ENCODE measurements around the gene SPP2.

SPP2 gene

DNA sequence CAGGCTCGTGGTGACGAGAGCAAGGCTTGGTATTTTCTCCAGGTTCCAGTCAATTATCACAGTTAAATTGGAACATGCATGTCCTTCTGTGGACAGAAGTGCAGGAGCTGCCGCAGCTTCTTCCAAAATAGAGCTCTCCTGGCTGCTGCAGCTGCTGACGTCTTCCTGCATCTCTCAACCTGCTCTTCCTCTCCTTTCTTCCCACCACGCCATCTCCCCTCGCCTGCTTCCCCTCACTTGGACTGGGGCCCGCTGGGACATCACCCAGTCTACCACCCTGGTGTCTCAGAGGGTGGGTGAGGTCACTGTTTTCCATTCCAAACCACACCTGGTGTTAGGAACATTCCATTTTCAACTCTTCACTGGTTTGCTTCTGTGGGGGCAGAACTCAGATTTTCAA lies 41.4 kb downstream of the SPP2 start:
- peaks cover 3% of the 10 kb centered on the region for H3K27me3 Mint-ChIP-seq
- intact Hi-C loops (cut with micrococcal nuclease) = no loop called here
- no peak overlapping the region for H3K27ac Mint-ChIP-seq
- no peak overlapping the region for H3K4me3 Mint-ChIP-seq
- H3K4me1 Mint-ChIP-seq (ENCODE audit: low read depth) = no peaks in the 10 kb centered on the region
- no peaks in the 10 kb centered on the region for H3K36me3 Mint-ChIP-seq (ENCODE audit: low read depth)
- no peaks in the 10 kb centered on the region for H3K9me3 Mint-ChIP-seq

DNA sequence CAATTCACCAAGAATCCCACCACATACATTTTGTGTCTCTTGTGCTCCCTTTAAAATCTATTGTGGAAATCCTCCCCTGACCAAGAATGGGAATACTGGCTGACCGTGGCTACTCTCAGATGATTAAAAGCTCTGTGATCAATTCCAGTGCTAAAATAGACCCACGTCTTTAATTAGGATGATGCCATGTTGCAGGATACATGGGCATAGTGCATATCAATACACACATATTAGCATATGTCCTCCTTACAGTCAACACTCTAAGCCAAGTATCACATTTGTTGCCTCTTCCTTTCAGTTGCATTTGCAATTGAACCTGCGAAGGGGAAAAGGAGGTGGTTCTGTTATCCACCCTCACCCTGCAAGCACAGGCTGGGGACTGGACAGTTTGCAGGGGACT lies 41.8 kb downstream of the SPP2 start:
- no peaks in the 10 kb centered on the region for H3K9me3 Mint-ChIP-seq
- H3K27ac Mint-ChIP-seq = no peak overlapping the region
- intact Hi-C loops (cut with micrococcal nuclease) = no loop called here
- no peak overlapping the region for H3K4me3 Mint-ChIP-seq
- H3K27me3 Mint-ChIP-seq = peaks cover 3% of the 10 kb centered on the region
- no peaks in the 10 kb centered on the region for H3K36me3 Mint-ChIP-seq (ENCODE audit: low read depth)
- no peaks in the 10 kb centered on the region for H3K4me1 Mint-ChIP-seq (ENCODE audit: low read depth)

DNA sequence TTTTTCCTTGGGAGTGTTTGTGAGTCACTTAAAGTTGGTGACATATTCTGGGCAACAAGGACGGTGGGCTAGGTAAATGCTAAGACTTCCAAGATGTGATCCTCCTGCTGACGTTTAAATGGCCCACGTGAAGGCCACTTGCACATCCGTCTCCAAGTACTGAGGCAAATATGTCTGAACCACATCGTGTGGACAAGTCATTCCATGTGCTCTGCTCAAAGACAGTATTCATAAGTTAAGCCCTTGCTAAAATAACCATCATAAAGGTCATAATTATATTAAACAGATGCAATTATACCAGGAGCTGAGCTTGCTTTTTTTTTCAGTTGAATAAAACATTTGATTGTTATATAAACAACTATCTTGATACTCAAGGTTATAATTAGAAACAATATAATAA lies 44.8 kb downstream of the SPP2 start:
- no peaks in the 10 kb centered on the region for H3K4me1 Mint-ChIP-seq (ENCODE audit: low read depth)
- H3K27ac Mint-ChIP-seq = no peak overlapping the region
- no peak overlapping the region for H3K4me3 Mint-ChIP-seq
- H3K36me3 Mint-ChIP-seq (ENCODE audit: low read depth) = no peaks in the 10 kb centered on the region
- intact Hi-C loops (cut with micrococcal nuclease) = no loop called here
- H3K27me3 Mint-ChIP-seq = no peaks in the 10 kb centered on the region
- H3K9me3 Mint-ChIP-seq = no peaks in the 10 kb centered on the region

DNA sequence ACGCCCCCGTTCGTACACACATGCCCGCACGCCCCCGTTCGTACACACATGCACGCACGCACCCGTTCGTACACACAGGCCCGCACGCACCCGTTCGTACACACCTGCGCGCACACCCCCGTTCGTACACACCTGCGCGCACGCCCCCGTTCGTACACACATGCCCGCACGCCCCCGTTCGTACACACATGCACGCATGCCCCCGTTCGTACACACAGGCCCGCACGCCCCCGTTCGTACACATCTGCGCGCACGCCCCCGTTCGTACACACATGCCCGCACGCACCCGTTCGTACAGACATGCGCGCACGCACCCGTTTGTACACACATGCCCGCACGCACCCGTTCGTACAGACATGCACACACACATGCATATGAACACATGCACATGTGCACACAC lies 45.7 kb downstream of the SPP2 start:
- Mint-ChIP-seq H3K27me3 (no peaks in the 10 kb centered on the region), H3K9me3 (no peaks in the 10 kb centered on the region), H3K27ac (no peak overlapping the region), H3K4me1 (ENCODE audit: low read depth) (no peaks in the 10 kb centered on the region), H3K4me3 (no peak overlapping the region), H3K36me3 (ENCODE audit: low read depth) (no peaks in the 10 kb centered on the region)
- intact Hi-C loops (cut with micrococcal nuclease) = no loop called here

DNA sequence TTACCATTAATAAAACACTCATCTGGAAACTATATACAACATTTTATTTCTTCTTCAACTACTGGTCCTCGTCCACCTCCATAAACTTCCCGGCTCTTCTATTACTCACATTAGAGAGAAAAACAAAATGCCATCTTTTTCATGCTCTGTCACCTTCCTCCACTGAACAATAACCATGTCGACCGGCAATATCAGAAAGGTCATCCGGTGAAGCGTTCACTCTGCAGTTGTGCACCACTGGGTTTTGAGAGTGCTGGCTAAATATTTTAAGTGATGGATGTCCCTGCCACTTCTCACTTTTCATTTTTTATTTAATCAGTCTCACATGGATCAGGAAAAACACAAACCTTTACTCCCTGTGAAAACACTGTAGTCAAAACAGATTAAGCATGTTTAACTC lies 48.2 kb downstream of the SPP2 start:
- Mint-ChIP-seq H3K4me3 (no peak overlapping the region), H3K4me1 (ENCODE audit: low read depth) (no peaks in the 10 kb centered on the region), H3K27ac (no peak overlapping the region), H3K36me3 (ENCODE audit: low read depth) (no peaks in the 10 kb centered on the region), H3K27me3 (peaks cover 3% of the 10 kb centered on the region), H3K9me3 (no peaks in the 10 kb centered on the region)
- intact Hi-C loops (cut with micrococcal nuclease) = no loop called here

DNA sequence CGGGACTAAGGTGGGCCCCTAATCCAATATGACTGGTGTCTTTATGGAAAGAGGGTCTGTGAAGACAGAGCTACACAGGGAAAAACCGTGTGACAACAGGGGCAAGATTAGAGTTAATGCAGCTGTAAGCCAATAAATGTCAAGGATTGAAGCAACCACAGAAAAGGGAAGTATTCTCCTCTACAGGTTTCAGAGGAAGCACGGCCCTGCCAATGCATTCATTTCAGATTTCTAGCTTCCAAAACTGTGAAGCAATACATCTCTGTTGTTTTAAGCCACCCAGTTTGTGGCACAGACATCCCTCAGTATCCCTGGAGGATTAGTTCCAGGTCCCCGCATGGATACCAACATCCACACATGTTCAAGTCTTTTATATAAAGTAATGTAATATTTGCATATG lies 48.8 kb downstream of the SPP2 start:
- H3K4me3 Mint-ChIP-seq = no peak overlapping the region
- no peaks in the 10 kb centered on the region for H3K4me1 Mint-ChIP-seq (ENCODE audit: low read depth)
- no peaks in the 10 kb centered on the region for H3K9me3 Mint-ChIP-seq
- H3K36me3 Mint-ChIP-seq (ENCODE audit: low read depth) = no peaks in the 10 kb centered on the region
- no peak overlapping the region for H3K27ac Mint-ChIP-seq
- intact Hi-C loops (cut with micrococcal nuclease) = no loop called here
- H3K27me3 Mint-ChIP-seq = peaks cover 4% of the 10 kb centered on the region

DNA sequence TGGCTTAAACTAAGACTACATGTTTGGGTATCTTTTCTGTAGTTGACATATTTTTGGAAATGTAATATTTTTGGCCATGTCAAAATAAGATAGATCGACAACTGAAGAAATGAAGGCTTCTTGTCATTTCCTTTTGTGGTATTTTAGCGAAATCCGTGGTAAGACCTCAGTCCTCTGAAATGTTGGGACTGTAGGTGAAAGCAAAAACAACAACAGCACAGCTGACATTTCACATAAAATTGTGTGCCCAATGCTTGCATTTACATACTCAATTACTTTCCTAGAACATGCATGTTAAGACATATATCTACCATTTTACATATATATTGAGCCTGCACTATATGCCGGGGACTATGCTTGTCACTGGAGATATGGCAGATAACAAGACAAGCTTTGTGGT lies 50.2 kb downstream of the SPP2 start:
- intact Hi-C loops (cut with micrococcal nuclease) = no loop called here
- Mint-ChIP-seq H3K27ac (no peak overlapping the region), H3K4me3 (no peak overlapping the region), H3K9me3 (no peaks in the 10 kb centered on the region), H3K4me1 (ENCODE audit: low read depth) (no peaks in the 10 kb centered on the region), H3K36me3 (ENCODE audit: low read depth) (no peaks in the 10 kb centered on the region), H3K27me3 (peaks cover 4% of the 10 kb centered on the region)

DNA sequence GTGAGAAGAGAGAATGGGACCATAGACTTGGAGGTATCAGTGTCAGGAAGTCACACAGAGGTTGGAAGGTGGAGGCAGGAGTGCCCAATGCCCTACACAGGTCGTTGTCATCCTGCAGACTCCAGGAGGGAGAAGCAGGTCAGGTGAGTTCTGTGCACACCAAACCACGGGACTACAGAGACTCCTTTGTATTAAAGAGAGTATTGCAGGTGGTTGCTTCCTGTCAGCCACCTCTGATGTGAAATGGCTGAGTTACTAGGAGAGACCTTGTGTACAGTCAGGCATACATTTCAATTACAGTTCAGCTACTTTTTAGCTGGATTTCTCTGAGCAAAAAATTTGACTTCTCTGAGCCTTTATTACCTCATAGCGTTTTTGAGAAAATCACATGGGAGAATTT lies 51.6 kb downstream of the SPP2 start:
- H3K27me3 Mint-ChIP-seq = peaks cover 6% of the 10 kb centered on the region
- no peak overlapping the region for H3K27ac Mint-ChIP-seq

DNA sequence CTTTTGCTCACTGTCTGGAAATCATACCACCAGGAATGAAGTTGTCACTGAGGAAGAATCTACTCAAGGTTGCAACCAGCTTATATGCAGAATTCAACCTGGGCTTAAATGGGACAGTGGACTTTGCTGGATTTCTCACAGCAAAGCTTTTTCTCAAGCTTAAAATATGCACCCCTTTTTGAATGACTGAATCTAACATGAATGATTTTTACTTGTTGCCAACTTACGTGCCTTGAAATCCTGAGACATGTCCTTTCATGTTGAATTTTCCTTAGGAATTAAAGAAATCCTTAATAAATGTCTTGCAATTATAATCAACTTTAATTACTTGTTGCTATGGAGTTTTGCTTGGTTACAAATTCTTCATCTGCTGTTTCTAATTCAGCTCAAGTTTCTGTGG lies 57.4 kb downstream of the SPP2 start:
- no peak overlapping the region for H3K4me3 Mint-ChIP-seq

More for the DNA sequence above, 51.6 kb downstream of the SPP2 start:
- Mint-ChIP-seq H3K4me3 (no peak overlapping the region), H3K4me1 (ENCODE audit: low read depth) (no peaks in the 10 kb centered on the region), H3K9me3 (no peaks in the 10 kb centered on the region), H3K36me3 (ENCODE audit: low read depth) (no peaks in the 10 kb centered on the region)
- intact Hi-C loops (cut with micrococcal nuclease) = no loop called here

DNA sequence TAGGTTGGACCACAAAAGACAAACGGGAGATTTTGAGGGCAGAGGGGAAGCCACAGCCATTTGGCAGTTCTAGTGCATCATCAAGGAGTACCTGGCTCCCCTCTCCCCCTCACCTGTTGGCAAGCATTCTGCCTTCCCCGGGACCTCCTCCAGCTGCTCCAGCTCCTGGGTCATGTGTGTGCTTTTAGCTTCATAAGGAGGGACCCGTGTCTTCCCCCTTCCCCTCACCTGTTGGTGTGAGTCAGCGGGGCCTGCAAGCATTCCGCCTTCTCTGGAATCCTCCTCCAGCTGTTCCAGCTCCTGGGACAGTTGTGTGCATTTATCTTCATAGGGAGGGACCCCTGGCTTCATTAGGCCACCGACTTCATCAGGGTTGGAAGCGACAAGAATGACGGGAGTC lies 58.8 kb downstream of the SPP2 start:
- intact Hi-C loops (cut with micrococcal nuclease) = no loop called here

More for the DNA sequence above, 57.4 kb downstream of the SPP2 start:
- Mint-ChIP-seq H3K27ac (no peak overlapping the region), H3K27me3 (peaks cover 12% of the 10 kb centered on the region), H3K9me3 (no peaks in the 10 kb centered on the region), H3K4me1 (ENCODE audit: low read depth) (no peaks in the 10 kb centered on the region), H3K36me3 (ENCODE audit: low read depth) (no peaks in the 10 kb centered on the region)
- intact Hi-C loops (cut with micrococcal nuclease) = no loop called here

DNA sequence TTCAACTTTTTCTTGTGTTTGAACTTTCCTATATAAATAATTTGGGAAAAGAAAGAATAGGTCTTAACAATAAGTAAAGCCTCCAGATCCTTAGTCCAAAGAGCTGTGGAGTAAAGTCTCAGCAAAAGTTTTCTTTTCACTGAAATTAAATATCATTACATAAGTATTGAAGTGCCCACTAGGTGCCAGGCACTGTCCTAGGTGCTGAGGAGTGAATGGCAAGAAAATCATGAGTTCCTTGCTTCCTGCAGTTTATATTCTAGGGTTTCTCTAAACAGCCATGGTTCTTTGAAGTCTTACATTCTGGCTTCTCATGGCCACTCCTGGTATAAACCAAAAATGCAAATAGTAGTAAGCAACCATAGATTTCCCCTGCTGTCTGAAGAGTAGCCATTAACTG lies 59.7 kb downstream of the SPP2 start:
- Mint-ChIP-seq H3K4me3 (no peak overlapping the region), H3K4me1 (ENCODE audit: low read depth) (no peaks in the 10 kb centered on the region), H3K27me3 (peaks cover 18% of the 10 kb centered on the region), H3K9me3 (no peaks in the 10 kb centered on the region), H3K27ac (no peak overlapping the region), H3K36me3 (ENCODE audit: low read depth) (no peaks in the 10 kb centered on the region)
- intact Hi-C loops (cut with micrococcal nuclease) = no loop called here

More for the DNA sequence above, 58.8 kb downstream of the SPP2 start:
- no peaks in the 10 kb centered on the region for H3K9me3 Mint-ChIP-seq
- H3K4me1 Mint-ChIP-seq (ENCODE audit: low read depth) = no peaks in the 10 kb centered on the region
- H3K27ac Mint-ChIP-seq = no peak overlapping the region
- no peak overlapping the region for H3K4me3 Mint-ChIP-seq
- peaks cover 13% of the 10 kb centered on the region for H3K27me3 Mint-ChIP-seq
- no peaks in the 10 kb centered on the region for H3K36me3 Mint-ChIP-seq (ENCODE audit: low read depth)

DNA sequence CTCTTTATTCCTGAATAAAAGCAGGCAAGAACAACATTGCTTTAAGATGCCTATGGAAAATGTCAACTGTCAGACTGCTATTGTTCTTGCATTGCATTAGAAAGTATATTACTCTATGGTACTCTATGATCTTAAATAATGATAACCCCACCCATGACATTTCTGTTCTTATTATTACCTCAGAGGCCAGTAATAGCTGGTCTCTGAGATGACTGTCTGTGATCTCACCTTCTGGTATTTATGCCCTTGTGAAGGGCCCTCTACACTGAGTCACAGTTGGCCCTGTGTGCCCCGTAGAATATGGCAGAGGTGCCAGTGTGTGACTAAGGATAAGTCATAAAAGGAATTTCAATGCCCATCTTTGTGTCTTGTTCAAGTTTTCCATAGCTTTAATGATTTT lies 61.0 kb downstream of the SPP2 start:
- Mint-ChIP-seq H3K27me3 (peaks cover 18% of the 10 kb centered on the region), H3K27ac (no peak overlapping the region), H3K4me3 (no peak overlapping the region), H3K4me1 (ENCODE audit: low read depth) (no peaks in the 10 kb centered on the region), H3K36me3 (ENCODE audit: low read depth) (no peaks in the 10 kb centered on the region), H3K9me3 (no peaks in the 10 kb centered on the region)
- intact Hi-C loops (cut with micrococcal nuclease) = no loop called here

DNA sequence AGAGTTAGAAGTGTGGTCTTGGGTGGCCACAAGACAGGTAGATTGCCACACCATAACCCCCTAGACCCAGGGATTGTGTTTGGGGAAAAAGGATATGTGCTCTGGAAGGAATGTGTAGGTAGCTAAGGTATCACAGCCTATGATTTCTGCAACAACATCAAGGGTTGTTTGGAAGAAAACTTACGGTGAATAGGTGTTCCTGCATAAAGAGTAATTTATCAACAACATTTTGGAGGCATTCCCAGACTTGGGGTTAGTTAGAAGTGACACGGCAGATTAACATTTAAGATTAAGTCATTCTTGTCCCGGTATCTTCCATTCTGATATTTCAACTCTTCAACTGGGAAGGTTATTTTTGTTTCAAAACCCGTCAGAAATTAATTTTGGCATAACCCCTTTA lies 65.5 kb downstream of the SPP2 start:
- Mint-ChIP-seq H3K27ac (no peak overlapping the region), H3K4me3 (no peak overlapping the region), H3K36me3 (ENCODE audit: low read depth) (no peaks in the 10 kb centered on the region), H3K9me3 (no peaks in the 10 kb centered on the region), H3K4me1 (ENCODE audit: low read depth) (no peaks in the 10 kb centered on the region), H3K27me3 (peaks cover 15% of the 10 kb centered on the region)
- intact Hi-C loops (cut with micrococcal nuclease) = no loop called here

DNA sequence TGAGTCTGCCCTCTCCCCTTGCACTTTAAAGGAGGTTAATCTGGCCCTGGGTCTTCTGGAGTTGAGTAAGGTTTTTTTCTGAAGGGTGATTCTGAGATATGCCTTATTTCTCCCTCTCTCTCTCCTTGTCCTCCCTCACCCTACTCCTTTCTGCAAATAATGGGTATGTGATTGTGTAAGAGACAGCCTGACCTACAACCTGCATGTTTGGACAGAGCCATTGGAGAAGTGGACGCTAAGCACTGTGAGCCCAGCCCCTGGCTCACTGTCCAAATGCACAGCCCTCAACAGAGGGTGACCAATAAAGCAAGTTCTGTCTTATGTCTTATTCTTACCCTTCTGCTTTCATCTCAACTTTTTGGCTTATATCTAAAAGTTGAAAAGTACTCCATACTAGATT lies 71.5 kb downstream of the SPP2 start:
- no peaks in the 10 kb centered on the region for H3K36me3 Mint-ChIP-seq (ENCODE audit: low read depth)
- intact Hi-C loops (cut with micrococcal nuclease) = no loop called here
- H3K4me3 Mint-ChIP-seq = no peak overlapping the region
- peaks cover 8% of the 10 kb centered on the region for H3K27me3 Mint-ChIP-seq
- H3K4me1 Mint-ChIP-seq (ENCODE audit: low read depth) = no peaks in the 10 kb centered on the region
- no peaks in the 10 kb centered on the region for H3K9me3 Mint-ChIP-seq
- no peak overlapping the region for H3K27ac Mint-ChIP-seq

DNA sequence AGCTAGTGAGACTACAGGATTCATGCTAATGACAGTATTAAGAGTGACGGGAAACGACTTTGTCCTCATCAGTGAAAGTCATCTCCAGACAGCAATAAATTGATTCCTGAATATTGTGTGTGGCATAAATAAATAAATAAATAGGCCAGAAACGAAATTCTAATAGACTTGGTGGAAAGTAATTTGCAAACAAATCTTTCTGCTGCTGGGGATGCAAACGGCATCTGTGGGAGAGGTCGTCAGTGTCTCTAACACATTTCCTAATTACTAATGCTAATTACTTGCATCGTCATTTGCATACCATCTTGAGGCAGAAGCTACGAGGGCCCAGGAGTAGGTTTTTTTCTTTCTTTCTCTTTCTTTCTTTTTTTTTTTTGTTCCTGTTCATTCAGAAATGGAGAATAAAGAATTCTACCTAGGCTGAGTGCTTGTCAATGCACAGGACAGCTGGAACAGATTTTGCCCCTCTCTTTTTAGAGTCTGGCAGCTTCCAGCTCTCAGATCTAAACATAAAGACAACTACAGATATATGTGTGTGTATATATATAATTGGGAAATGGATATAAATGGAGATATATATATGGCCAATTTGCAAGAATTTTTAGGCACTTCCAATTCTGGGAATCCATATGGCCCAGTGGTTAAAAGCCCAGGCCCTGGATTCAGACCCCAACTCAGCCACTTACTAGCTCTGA lies 75.1 kb downstream of the SPP2 start:
- Mint-ChIP-seq H3K36me3 (ENCODE audit: low read depth) (no peaks in the 10 kb centered on the region), H3K4me3 (no peak overlapping the region), H3K9me3 (no peaks in the 10 kb centered on the region), H3K4me1 (ENCODE audit: low read depth) (no peaks in the 10 kb centered on the region), H3K27me3 (peaks cover 8% of the 10 kb centered on the region), H3K27ac (no peak overlapping the region)
- intact Hi-C loops (cut with micrococcal nuclease) = no loop called here

All from dendritic cell treated with granulocyte-macrophage colony-stimulating factor and Interleukin-4, amounts not matched to agents 40 ng/mL and 50 ng/mL, for 4 days (primary cell).